GM21390 (cell line): ENCODE measurements around the gene MT1M.
"Not testable (repeated sequence)": the region's sequence is repeated elsewhere in the genome, so short reads cannot be mapped to it uniquely, and the experiment has no call there.

Source experiments
- ATAC-seq: cut with Tn5 transposase; IDR thresholded peaks from one replicate; pipeline ENCODE4 v1.9.1; 2021; ENCODE audit not compliant: unreplicated experiment

MT1M gene

GRCh38 chr16:56632156-56632847 lies at the start of gene MT1M:
MT1M (plus strand) TSS chr16:56632659; CDS start chr16:56632732, 73 bp downstream.
- no peak for ATAC-seq

- not testable (repeated sequence) for ATAC-seq
Observed at GRCh38 chr16:56582911-56583310, 49.5 kb upstream of the MT1M start.

- ATAC-seq, result no peak
Observed at GRCh38 chr16:56583351-56584168, 48.9 kb upstream of the MT1M start.

- ATAC-seq, result no peak
Observed at GRCh38 chr16:56584276-56584675, 48.2 kb upstream of the MT1M start.

GRCh38 chr16:56588781-56589140 lies 43.7 kb upstream of the MT1M start:
- ATAC-seq, result no peak

- no peak for ATAC-seq
Observed at GRCh38 chr16:56589141-56590039, 43.1 kb upstream of the MT1M start, which contains the start of gene MT3. MT3 (plus strand) TSS chr16:56589528; CDS start chr16:56589591, 63 bp downstream.

- no peak for ATAC-seq
Observed at GRCh38 chr16:56591377-56592060, 40.9 kb upstream of the MT1M start.

GRCh38 chr16:56593573-56594291 lies 38.7 kb upstream of the MT1M start:
- no peak for ATAC-seq

- no peak for ATAC-seq
Observed at GRCh38 chr16:56594292-56594619, 38.2 kb upstream of the MT1M start.

GRCh38 chr16:56600398-56600999 lies 32.0 kb upstream of the MT1M start:
- ATAC-seq, result no peak

GRCh38 chr16:56601325-56601724 lies 31.1 kb upstream of the MT1M start:
- ATAC-seq, result no peak

GRCh38 chr16:56603589-56603988 lies 28.9 kb upstream of the MT1M start:
- ATAC-seq, result no peak

GRCh38 chr16:56604966-56605365 lies 27.5 kb upstream of the MT1M start:
- ATAC-seq, result no peak

- no peak for ATAC-seq
Observed at GRCh38 chr16:56605475-56605874, 27.0 kb upstream of the MT1M start.

GRCh38 chr16:56606071-56606475 lies 26.4 kb upstream of the MT1M start:
- ATAC-seq, result no peak

GRCh38 chr16:56606476-56607108 lies 25.9 kb upstream of the MT1M start:
- ATAC-seq, result no peak

- no peak for ATAC-seq
Observed at GRCh38 chr16:56607109-56607618, 25.3 kb upstream of the MT1M start.

GRCh38 chr16:56607675-56608042 lies 24.8 kb upstream of the MT1M start:
- no peak for ATAC-seq
